ENCODE data around the gene EAF2. TPM values are rescaled to one million over a fixed set of nuclear protein-coding genes. Genes with fewer than 3 reads are reported as not detected.

The EAF2 gene
- total and polyA plus RNA-seq, 2 donors (not counting 3 experiments of a cell fraction or from before 2014, with no cell fraction given) = 0.63 to 1.5 TPM

GRCh38 chr3:121926380-121926779 lies 91.4 kb downstream of the EAF2 start:
- DNase-seq (ENCODE audit: low read depth, low spot score) = no peak

More at GRCh38 chr3:121926380-121926779, 91.4 kb downstream of the EAF2 start:
- intact Hi-C loops (cut with micrococcal nuclease) = no loop called here
- no peaks in the 10 kb centered on the region for H3K9me1 ChIP-seq (replicated peaks; ENCODE audit: control insufficient read depth, extremely low read depth, insufficient read depth, low read length)
- H3K9ac ChIP-seq (replicated peaks; ENCODE audit: extremely low read depth, insufficient read depth, low read length) = no peak overlapping the region
- BruUV-seq (replicated peaks) = no TSS peak
- ChIA-PET CTCF (no interaction called here), POLR2A (no interaction called here)
- no peaks in the 10 kb centered on the region for H3K4me1 ChIP-seq (ENCODE audit: control insufficient read depth, extremely low read depth, insufficient read depth, low read length)
- H4K20me1 ChIP-seq (replicated peaks; ENCODE audit: control insufficient read depth, extremely low read depth, insufficient read depth, low read length) = no peaks in the 10 kb centered on the region
- no peak overlapping the region for H3K4me3 ChIP-seq (replicated peaks in 1 of 3; ENCODE audit: insufficient read depth in 1 of 3, low read depth in 1 of 3, low read length in 3 of 3)
- TF ChIP-seq POLR2AphosphoS5 (IDR thresholded peaks at IDR 0.05; ENCODE audit: insufficient read depth, low read depth, low read length) (no peak), CTCF (IDR thresholded peaks at IDR 0.05; ENCODE audit: extremely low read depth in 1 of 2, insufficient read depth in 1 of 2, low read depth in 1 of 2, low read length in 2 of 2) (no peak), POLR2A (IDR thresholded peaks at IDR 0.05; ENCODE audit: low read depth, low read length) (no peak), GATA2 (IDR thresholded peaks at IDR 0.05; ENCODE audit: insufficient read depth, insufficient read length, low read depth, low read length) (no peak), MYC (IDR thresholded peaks at IDR 0.05; ENCODE audit: low read depth, low read length) (no peak), FOS (IDR thresholded peaks at IDR 0.05; ENCODE audit: borderline replicate concordance, insufficient read depth, low read length) (no peak), JUN (IDR thresholded peaks at IDR 0.05; ENCODE audit: borderline replicate concordance, insufficient read depth, insufficient read length, low read depth) (no peak), EZH2 (IDR thresholded peaks at IDR 0.05; ENCODE audit: borderline replicate concordance, low read depth, low read length, severe bottlenecking) (no peak), MAX (IDR thresholded peaks at IDR 0.05; ENCODE audit: insufficient read depth, insufficient read length) (no peak)
- no peaks in the 10 kb centered on the region for H3K9me3 ChIP-seq (replicated peaks; ENCODE audit: control insufficient read depth, insufficient read depth, low read length)
- no peak for FAIRE-seq
- no peak overlapping the region for H2AFZ ChIP-seq (ENCODE audit: low read depth, low read length)
- no peaks in the 10 kb centered on the region for H3K79me2 ChIP-seq (ENCODE audit: control insufficient read depth, insufficient read depth, low read length)
- H3K4me2 ChIP-seq (ENCODE audit: insufficient read depth, low read length) = no peak overlapping the region
- dilution Hi-C loops (cut with MboI; ENCODE audit: extremely low pct_ligation_motif_present, low sequenced_read_pairs) = no loop called here
- H3K36me3 ChIP-seq (ENCODE audit: control insufficient read depth in 2 of 2, extremely low read depth in 1 of 2, insufficient read depth in 2 of 2, low read length in 2 of 2) = no peaks in the 10 kb centered on the region
- H3K27me3 ChIP-seq (ENCODE audit: control insufficient read depth in 2 of 2, insufficient read depth in 2 of 2, low read length in 2 of 2) = no peaks in the 10 kb centered on the region
- no peak overlapping the region for H3K27ac ChIP-seq (ENCODE audit: insufficient read depth, low read depth, low read length)

Other genes with a start within 250 kb of the EAF2 start
- gene FBXO40, start 241.8 kb upstream of the EAF2 start, total RNA-seq = not detected in 2 replicates
- gene FBXO40, start 241.8 kb upstream of the EAF2 start, polyA plus RNA-seq = not detected in 2 replicates
- gene HCLS1, start 174.3 kb upstream of the EAF2 start, total RNA-seq = 63.5 and 68.5 TPM in 2 replicates
- gene HCLS1, start 174.3 kb upstream of the EAF2 start, polyA plus RNA-seq = 43.7 and 51.9 TPM in 2 replicates
- gene GOLGB1, start 85.5 kb upstream of the EAF2 start, total RNA-seq = 32.2 and 42.7 TPM in 2 replicates
- gene GOLGB1, start 85.5 kb upstream of the EAF2 start, polyA plus RNA-seq = 7.4 and 8.0 TPM in 2 replicates
- gene IQCB1, start 149 bp upstream of the EAF2 start, total RNA-seq = 21.6 and 22.0 TPM in 2 replicates
- 9.9 and 10.1 TPM in 2 replicates for gene IQCB1, start 149 bp upstream of the EAF2 start, polyA plus RNA-seq
- gene SLC15A2, start 59.2 kb downstream of the EAF2 start, total RNA-seq = 0.11 and 0.60 TPM in 2 replicates
- 0.14 and 0.39 TPM in 2 replicates for gene SLC15A2, start 59.2 kb downstream of the EAF2 start, polyA plus RNA-seq
- gene ILDR1, start 187.0 kb downstream of the EAF2 start, total RNA-seq = not detected in 2 replicates
- not detected in 2 replicates for gene ILDR1, start 187.0 kb downstream of the EAF2 start, polyA plus RNA-seq
- not detected in 2 replicates for gene CD86, start 220.2 kb downstream of the EAF2 start, total RNA-seq
- gene CD86, start 220.2 kb downstream of the EAF2 start, polyA plus RNA-seq = not detected in 2 replicates